Measurements from ENCODE around the gene SNX33.
A peak's percentile ranks its signal among the peaks of the same experiment; 100 is the strongest.
"Not testable (repeated sequence)": the region's sequence is repeated elsewhere in the genome, so short reads cannot be mapped to it uniquely, and the experiment has no call there.

SNX33 gene

GRCh38 chr15:75683646-75684312 is 36.1 kb downstream of the SNX33 start:
- peak; percentile 47 for DNase-seq

- DNase-seq, result no peak
These were observed 36.9 kb downstream of the SNX33 start for GRCh38 chr15:75684648-75685047.

GRCh38 chr15:75685195-75685594 is 37.5 kb downstream of the SNX33 start:
- no peak for DNase-seq

GRCh38 chr15:75686212-75686642 is 38.5 kb downstream of the SNX33 start:
- peak; percentile 62 for DNase-seq

- DNase-seq, result no peak
These were observed 40.0 kb downstream of the SNX33 start for GRCh38 chr15:75687486-75688277.

DNA sequence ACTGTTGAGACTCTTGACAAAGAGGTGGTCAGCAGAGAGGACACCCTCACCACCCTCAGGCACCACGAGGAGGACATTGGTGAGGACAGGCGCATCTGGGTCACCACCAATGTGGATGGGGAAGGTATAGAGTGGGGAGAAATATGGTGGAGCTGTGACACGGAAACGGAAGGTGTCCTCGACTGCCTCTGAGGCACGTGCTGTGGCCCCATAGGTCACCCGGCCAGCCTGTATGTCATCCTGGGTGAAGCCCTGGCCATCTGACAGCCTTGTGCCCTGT is 40.5 kb downstream of the SNX33 start:
- no peak for DNase-seq

GRCh38 chr15:75688831-75689230 is 41.1 kb downstream of the SNX33 start:
- no peak for DNase-seq

GRCh38 chr15:75689429-75689828 is 41.7 kb downstream of the SNX33 start:
- DNase-seq, result not testable (repeated sequence)

- DNase-seq, result not testable (repeated sequence)
These were observed 44.6 kb downstream of the SNX33 start for GRCh38 chr15:75692311-75692710.

GRCh38 chr15:75693028-75693427 is 45.3 kb downstream of the SNX33 start:
- DNase-seq, result not testable (repeated sequence)

DNA sequence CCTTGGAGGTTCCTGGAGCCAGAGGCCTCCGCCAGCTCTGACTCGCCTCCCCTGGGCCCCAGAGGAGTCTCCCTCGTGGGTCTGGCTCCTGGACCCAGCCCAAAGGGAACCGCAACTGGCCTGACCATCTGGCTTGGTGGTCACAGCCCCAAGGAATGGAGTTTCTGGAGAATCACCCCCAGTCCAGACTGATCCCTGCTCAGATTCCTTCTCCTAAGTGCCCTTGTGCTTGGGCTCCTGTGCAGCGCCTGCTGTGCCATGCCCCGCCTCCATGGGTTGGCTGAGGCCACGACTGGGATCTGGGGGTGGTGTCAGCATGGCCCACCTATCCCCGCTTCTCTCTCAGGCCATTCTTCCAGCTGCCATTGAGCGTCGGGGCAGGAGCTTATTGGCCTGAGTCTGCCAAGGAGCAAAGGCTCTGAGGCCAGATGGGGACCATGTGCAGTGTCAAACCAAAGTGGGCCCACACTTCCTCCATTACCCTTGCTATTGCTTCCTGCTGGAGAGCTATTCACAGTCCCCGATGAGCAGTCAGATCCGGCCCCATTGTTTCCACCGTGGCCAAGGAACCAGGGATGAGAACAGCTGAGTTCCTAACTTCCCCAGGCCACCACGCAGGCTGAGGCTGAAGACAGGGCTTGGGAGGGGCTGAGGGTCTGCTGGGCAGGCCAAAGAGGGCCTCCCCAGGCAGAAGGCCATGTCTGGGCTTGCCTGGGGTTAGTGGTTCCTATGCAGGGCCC is 46.0 kb downstream of the SNX33 start:
- peak; percentile 87 for DNase-seq

DNA sequence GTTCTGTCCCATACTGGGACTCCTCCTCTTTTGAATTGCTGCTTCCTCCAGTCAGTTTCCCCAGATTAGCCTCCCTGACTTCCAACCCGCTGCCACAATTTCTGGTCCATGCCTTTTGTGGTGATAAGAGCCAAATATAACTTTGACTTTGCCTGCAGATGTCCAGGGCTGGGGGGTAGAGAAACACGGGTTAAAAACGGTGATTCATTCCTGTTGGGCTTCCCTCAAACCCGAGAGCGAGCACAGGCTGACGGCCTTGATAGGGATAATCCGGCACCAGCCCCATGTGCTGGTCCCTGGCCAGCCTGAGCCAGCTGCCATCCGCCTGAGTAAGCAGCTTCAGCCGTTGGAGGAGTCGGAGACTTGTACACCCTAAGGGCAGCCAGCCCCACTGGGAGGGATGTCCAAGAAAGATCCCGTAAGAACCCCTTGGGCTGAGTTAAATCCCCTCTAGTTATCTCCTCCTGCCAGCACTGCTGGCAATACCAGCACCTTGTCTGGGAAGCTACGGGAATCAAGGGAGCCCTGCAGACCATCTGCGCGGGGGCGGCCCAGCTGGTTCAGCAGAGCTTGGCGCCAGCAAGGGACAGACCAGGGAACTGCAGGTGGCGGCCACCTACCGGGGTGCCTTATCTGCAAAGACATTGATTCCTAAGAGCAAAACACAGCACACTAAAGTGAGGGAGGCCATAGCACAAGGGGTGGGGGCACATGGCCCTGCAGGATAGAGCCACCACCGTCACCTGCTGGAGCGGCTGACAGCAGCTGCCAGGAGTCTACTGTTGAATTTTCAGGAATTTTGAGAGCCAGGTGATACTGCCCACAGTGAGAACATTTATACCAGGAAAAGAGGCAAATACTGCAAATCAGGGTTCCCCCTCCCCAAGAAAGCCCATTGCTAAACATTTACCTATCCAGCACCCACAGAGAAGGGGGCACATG is 46.8 kb downstream of the SNX33 start:
- peak; percentile 98 for DNase-seq

DNA sequence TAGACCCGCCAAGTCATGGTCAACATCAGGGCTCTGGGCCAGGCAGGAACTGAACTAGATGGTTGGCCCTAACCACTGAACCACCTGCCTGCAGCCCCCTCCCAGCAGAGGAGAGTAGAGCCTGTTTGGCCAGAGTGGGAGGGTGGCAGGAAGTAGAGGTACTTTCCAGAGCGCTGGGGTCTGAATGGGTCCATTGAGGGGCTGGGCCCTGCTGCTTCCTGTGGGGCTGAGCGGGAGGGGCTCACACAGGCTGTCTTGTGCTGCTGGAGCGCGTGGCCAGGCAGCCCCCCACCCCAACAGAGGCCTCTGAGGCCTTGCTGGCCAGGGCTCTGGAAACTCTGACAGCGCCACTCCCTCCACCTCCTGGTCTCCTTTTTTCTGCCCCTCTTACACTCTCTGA is 47.5 kb downstream of the SNX33 start:
- no peak for DNase-seq

- no peak for DNase-seq
These were observed 48.1 kb downstream of the SNX33 start for GRCh38 chr15:75695634-75696310.

- no peak for DNase-seq
These were observed 48.6 kb downstream of the SNX33 start for GRCh38 chr15:75696311-75696720.

GRCh38 chr15:75696854-75697259 is 49.1 kb downstream of the SNX33 start:
- no peak for DNase-seq

DNA sequence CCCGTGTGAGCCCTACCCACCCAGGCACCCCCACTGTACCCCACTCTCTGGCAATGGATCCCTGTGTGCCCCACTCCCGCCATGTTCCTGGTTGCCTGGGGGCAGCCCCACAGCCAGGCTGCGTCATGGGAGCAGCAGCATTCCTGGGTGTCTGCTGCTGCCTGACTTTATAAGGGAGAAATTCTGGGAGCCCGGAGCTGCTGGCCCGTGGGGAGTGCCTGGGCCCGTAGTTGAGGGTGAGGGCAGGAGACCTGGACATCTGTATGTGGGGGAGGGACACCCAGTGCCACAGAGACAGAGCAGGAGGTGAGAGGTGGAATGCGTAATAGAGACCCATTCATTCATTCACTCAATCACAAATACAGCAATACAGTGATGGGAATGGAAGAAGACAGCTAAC is 49.8 kb downstream of the SNX33 start:
- DNase-seq, result no peak

DNA sequence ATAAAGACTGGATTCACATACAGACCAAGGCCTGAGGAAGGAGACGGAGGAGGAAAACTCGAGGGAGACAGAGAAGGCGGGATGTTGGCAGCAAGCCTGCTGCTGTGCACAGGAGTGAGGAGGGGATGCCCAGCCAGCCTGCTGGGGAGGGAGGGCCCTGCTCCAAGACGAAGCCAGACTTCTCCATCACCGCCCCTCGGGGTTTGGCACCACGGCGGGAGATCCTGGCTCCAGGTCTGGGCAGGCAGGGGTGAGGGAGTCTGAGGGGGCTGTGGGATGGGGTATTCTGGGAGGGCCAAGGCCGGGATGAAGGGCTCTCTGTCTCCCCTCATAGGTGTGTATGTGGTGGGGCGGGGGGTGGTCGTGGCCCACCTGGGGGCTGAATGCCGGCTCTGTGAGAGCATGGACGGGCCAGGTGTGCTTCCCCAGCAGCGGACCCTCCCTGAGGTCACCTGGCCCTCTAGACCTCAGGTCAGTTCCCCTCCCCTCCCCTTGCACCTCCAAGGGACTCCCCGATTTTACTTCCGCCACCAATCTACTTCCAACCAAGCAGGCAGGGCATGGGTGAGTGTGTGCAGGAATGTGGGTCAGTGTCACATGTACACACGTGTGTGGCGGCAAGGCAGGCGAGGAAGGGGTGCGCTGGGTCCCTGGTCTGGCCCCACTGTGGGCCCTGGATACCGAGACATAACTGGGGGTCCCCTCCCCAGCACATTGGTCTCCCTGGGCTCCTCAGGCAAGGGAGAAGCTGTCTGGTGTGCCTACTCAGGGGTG is 50.4 kb downstream of the SNX33 start:
- DNase-seq, result not testable (repeated sequence)

DNA sequence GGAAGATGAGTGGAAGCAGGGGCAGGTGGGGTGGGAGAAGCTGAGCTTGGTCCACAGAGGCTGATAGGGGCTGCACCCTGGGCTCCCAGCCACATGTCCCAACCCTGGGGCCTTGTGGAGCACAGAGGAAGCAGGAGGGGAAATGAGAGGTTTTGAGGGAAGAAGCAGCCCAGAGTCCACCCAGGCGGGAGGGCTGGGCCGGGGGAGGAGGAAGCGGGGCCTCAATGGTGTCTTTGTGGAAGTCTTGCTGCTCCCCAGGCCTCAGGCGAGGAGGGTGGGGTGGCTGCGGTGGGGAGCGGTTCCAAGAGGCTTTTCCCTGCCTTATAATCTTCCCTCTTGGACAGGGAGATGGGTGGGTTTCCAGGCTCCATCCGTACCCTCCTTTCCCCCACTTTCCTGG is 51.8 kb downstream of the SNX33 start:
- DNase-seq, result not testable (repeated sequence)

DNA sequence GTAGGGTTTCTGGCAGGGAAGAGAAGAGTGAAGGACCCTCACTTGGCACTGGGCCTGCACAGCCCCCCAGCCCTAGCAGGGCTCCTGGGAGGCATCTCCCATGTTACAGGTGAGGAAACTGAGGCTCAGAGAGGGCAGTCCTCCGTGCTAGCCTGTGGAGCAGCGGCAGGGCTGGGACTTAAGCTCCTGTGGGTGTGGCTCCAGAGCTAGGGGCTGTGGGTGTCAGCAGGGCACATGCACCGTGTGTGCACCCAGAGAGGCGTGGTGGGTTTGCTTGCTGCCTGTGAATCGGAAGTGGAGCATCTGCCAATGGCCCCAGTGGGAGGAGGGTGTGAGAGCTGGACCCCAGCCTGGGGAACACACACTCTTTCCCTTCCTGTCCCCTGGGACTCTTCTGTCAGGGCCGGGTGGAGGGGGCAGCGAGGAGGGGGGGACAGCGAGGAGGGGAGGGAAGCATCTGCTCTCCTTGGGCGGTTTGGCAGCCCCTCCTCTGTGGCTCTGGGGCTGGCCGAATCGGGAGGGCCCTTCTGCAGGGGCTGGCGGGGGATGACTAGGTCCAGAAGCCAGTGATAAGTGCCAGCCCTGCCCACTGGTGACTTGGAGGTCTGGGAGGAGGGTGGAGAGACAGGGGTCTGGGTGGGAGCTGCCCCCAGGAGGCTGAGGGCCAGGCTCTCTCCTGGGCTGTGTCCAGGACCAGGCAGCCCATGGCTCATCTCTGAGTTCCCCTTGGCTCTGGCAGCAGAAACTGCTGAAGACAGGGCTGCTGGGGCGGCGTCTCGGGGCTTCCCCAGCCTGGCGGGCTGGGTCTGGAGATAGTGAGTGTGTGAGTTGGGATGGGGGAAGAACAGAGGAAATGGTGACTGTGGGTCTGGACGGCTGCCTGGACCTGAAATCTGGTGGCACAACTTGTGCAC is 52.5 kb downstream of the SNX33 start:
- peak; percentile 79 for DNase-seq
